GM18520 (cell line): Measurements from ENCODE around the gene ELK3.

ENCODE experiments used
- ATAC-seq: cut with Tn5 transposase; IDR thresholded peaks from one replicate; pipeline ENCODE4 v1.9.1; 2021; ENCODE audit not compliant: unreplicated experiment

Gene ELK3

DNA sequence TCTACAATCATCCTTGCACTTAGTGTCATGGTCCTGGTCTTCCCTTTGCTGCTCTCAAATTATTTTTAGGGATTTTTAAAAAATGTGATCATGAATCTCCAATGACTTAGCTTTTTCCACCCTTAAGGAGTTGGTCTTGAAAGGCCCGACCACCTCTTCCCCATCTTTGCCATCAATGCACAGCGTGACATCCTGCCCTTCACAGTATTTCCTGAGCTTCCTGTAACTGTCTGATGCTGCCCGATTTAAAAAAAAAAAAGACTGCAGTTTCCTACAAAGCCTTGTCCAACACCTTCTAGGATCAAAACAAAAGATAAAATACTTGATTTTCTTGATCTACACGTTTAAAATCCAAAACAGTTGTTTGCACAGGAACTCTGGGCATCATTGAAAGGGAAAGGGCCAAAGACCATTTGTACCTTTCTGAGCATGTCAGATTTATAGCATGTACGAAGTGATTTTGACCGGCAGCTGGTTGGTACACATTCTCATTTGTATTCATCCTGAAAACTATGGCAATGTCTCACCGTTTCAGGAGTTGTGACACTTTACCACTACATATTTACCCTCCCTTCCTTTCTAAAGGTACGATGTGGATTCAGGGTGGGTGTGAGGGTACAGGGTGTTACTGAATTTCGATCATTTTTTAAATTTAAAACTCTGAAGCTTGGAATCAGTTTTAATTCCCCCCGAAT lies 7.4 kb upstream of the ELK3 start:
- no peak for ATAC-seq

- ATAC-seq, result no peak
Observed at GRCh38 chr12:96187956-96188355, 6.2 kb upstream of the ELK3 start.

DNA sequence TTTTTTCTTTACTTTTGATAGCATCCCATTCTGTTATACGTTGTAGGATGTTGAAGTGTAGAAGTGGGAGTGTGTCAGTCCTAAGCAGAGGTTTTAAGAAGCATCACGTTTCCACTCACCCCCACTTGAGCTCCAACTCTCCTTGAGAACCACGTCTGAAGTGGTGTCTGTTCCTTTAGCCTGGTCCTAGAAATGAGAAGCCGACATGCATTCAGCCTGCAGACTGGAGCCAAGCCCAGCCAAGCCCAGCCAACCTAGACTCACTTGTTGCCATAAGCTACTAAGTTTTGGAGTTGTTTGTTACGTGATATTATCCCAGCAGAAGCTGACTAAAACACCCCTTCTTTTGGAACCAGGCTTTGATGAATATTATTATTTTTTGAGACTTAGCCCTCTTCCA lies 4.4 kb upstream of the ELK3 start:
- no peak for ATAC-seq

DNA sequence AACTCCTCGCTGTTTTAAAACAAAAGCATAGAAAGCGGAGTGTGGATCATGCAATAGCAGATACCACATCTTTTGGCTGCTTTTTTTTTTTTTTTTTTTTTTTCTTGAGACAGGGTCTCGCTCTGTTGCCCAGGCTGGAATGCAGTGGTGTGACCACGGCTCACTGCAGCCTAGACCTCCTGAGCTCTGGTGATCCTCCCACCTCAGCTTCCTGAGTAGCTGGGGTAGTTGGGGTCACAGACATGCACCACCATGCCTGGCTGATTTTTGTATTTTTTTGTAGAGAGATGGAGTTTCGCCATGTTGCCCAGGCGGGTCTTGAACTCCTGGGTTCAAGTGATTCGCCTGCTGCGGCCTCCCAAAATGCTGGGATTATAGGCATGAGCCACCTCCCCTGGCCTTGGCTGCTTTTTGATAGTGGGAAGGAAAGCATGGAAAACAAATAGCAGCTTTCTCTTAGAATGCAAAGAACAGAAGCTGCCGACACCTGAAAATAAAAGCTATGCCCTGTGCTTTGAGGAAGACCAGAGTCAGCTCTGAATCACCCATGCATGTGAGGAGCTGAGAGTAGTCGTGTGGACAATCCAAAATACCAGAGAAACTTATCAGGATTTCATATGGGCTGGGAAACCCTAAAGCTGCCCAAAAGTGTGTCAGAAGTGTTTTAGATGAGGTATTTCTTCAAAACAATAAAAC lies 3.6 kb upstream of the ELK3 start:
- ATAC-seq, result no peak

GRCh38 chr12:96192926-96193573 lies 1.1 kb upstream of the ELK3 start:
- ATAC-seq, result no peak

DNA sequence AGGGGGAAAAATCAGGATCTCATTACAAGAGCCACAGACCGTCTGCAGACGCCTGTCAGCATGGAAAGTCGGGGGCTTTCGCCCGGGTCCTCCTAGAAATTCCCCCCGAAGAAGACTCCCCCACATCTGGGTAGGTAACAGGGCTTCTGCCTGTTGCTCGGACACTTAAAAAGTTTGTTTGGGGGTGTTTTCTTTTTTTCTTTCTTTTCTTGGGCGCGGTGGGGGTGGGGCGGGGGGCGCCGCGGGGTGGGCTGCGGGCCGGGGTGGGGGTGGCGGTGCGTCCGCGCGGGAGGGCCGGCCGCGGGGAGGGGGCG lies 358 bp downstream of the ELK3 start:
- no peak for ATAC-seq

- ATAC-seq, result peak; percentile 78
Observed at GRCh38 chr12:96194971-96195844, 1.0 kb downstream of the ELK3 start.

DNA sequence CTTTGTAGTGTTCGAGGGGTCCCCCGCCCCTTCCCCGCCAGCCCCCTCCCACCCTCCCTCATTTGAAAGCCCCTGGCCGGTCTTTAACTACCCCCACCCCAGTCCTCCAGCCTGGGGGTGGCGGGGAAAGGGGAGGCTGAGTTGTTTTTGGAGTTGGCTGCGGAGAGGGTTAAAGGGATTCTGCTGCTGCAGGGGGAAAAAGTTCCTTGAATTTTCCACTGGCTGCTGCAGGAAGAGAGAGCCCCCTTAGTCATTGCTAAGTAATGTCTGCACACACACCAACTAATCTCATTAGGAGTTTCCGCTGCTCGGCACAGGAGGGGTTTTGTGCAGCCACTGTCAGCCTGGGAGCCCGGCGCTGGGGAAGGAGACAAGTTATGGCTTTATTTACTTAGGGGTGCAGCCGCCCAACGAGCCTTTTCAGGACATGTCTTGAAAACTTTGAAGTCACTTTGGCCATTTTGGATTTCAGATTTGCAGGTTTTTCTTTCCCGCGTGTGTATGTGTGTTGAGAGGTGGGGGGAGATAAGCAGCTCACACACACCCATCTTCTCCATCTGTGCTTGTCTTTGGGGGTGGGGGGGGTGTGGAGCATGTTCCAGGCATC lies 1.8 kb downstream of the ELK3 start:
- no peak for ATAC-seq

DNA sequence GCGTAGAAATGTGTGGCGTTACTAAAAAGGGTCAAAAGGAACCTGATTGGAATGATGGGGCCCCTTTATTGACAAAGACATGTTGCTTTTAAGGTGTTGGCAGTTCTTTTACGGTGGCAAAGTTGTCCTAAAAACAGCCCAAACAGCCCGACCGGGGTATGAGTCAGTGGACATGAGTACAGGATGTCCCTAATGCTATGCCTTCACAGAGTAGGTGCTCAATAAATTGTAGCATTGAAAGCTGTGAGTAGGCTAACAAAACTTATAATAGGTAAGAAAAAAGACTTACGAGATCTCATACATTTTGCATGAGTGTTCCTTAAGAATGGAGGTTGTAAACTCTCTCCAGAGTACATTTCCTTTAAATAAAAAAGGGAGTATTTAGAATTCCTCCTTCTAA lies 2.6 kb downstream of the ELK3 start:
- no peak for ATAC-seq

DNA sequence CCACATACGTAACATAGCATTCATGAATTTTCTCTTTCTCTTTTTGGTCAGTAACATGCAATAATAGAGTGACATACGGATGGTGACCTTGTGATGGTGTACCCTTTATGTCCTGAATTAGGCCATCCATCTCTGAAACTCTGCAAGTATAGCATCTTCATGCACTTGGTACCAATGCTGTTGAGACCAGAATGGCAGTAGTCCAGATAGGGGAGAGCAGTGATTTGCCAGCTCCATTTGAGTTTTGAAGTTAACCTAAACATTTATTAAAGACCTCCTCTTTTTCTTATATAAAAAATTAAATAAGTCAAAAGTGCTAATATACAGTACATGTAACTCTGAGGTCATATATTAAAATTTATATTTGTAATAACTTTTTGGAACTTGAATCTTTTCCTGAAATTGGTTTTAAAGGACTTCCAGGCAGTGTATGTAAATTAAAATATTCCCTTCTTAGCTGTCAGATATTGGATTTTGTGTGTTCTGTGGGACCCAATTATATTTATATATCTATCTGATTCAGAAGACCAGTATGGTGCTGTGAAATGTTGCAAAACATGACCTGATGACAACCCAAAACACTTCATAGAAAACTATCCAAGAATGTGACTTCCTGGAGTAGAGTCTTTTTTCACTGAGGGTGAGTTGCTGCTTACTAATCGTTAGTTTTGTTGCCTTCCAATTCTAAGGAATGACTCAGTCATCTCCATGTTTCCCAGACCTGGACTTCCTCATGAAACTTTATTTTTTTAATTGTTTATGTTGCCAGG lies 3.5 kb downstream of the ELK3 start:
- no peak for ATAC-seq

DNA sequence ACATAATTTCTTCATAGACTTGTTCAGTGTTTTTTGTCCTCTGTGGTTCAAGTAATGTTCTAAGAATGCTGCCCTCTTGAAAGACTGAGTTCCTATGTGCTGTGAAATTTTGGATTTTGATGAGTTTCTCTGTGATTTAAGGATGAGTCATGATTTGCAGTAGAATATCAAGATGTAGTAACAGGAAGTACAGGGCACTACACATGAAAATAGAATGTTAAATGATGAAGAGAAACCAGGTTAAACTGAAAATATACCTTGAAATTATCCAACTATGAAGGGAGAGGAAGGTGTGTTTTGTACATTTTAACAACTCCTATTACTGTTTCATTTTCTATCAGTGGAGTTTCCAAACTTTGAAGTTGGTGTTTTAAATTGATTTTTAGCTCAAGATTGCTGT lies 4.8 kb downstream of the ELK3 start:
- no peak for ATAC-seq

DNA sequence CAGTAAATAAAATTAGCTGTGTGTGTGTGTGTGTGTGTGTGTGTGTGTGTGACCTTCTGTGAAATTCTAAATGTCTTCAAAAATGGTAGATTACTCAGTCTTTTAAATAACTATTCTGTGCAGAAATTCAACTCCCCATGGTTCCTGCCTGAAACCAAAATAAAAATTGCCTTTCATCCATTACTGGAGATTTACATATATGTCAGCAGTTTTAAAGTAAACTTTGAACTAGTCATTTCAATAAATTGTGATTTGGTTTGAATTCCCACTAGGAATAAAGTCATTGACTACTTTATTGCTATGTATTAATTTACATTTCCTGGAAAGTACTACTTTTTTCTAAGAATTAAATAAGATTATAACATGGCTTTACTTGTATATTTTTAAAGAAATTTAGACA lies 5.3 kb downstream of the ELK3 start:
- ATAC-seq, result no peak

GRCh38 chr12:96201272-96202227 lies 7.4 kb downstream of the ELK3 start:
- no peak for ATAC-seq

DNA sequence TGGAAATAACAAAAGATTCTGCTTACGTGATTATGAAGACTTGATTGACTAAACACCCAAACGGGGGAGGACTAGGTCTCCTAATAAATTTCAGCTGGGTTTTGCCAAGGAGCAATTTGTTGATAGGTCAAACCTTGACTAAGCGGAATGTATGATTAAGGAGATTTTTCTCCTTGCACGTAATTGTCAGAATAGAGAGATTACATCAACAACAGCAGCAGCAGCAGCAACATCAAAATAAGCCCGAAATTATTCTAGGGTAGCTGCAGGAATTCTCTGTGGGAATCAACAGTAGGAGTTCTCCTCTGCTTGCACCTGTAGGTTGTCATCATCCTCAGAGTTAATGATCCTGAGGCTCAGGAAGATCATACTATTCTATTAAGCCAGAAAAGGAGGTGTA lies 10.2 kb downstream of the ELK3 start:
- no peak for ATAC-seq

DNA sequence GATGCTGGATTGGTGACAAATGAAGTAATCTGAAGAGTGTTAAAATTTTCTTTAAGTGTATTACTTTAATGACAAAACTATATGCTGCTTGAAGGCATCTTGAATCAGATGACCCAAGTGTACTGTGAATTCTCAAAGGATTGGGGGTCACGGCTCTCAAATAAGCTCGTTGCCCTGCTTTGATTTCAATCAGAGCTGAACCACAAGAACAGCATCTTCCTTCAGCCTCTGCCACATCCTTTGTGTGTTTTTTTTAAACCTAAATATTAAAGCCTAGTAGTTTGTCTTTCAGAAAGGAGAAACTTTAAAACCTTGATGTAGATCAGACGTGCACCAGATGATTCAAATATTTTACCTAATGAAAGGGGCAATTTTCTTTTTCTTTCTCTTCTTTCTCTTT lies 11.7 kb downstream of the ELK3 start:
- ATAC-seq, result no peak

- no peak for ATAC-seq
Observed at GRCh38 chr12:96206936-96207662, 12.9 kb downstream of the ELK3 start.

DNA sequence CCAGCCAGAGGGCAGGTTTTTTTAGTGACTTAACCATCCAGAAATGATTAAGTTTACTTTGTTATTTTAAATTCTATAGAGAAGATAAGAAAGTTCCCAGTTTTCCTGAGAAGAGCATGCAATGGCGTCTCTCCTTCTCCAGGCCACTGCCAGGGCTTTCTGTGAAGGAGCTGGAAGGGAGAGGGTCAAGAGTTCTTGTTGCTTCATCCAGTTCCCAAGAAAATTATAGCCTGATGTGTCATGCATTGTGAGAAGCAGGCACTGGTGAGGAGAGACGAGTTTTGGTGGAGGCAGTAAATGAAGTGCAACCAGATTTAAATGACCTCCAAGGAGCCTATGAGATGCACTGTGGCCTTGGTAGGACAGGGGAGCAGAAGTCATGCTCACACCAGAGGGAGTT lies 14.2 kb downstream of the ELK3 start:
- no peak for ATAC-seq

- no peak for ATAC-seq
Observed at GRCh38 chr12:96208801-96209549, 14.8 kb downstream of the ELK3 start.
